Smooth muscle cell (in vitro differentiated cells): ENCODE measurements around the gene TRIM33. TPM values are rescaled to one million over a fixed set of nuclear protein-coding genes. Genes with fewer than 3 reads are reported as not detected.

ENCODE experiments used
- DNase-seq: peaks from one replicate; lab custom pipeline; 2025; ENCODE audit not compliant: unreplicated experiment; lab: John Stamatoyannopoulos, UW
- H2AFZ ChIP-seq: fragments of 200-600 bp; sonication (generic); 2 replicates; pipeline ENCODE4 v1.6.0; 2016; ENCODE audit warnings: antibody characterized with exemption, low read depth, mild to moderate bottlenecking
- H3F3A ChIP-seq: fragments of 200-600 bp; sonication (generic); 2 replicates; pipeline ENCODE4 v1.6.0; 2017; ENCODE audit warnings: antibody characterized with exemption, low read depth
- H3K27ac ChIP-seq: fragments of 200-600 bp; sonication (generic); 2 replicates; pipeline ENCODE4 v1.5.1; 2016; ENCODE audit warnings: low read depth, mild to moderate bottlenecking
- H3K27me3 ChIP-seq: fragments of 200-600 bp; sonication (generic); 2 replicates; pipeline ENCODE4 v1.6.1; 2016; ENCODE audit warnings: low read depth, mild to moderate bottlenecking
- H3K36me3 ChIP-seq: fragments of 200-600 bp; sonication (generic); 2 replicates; pipeline ENCODE4 v1.5.1; 2016; ENCODE audit warnings: low read depth
- H3K4me1 ChIP-seq: fragments of 200-600 bp; sonication (generic); 2 replicates; pipeline ENCODE4 v1.5.1; 2016; ENCODE audit warnings: low read depth
- H3K4me2 ChIP-seq: fragments of 200-600 bp; sonication (generic); 2 replicates; pipeline ENCODE4 v1.6.0; 2016; ENCODE audit warnings: mild to moderate bottlenecking
- H3K4me3 ChIP-seq: fragments of 200-600 bp; sonication (generic); 2 replicates; pipeline ENCODE4 v1.5.1; 2016; ENCODE audit warnings: mild to moderate bottlenecking
- H3K79me2 ChIP-seq: fragments of 200-600 bp; sonication (generic); 2 replicates; pipeline ENCODE4 v1.6.0; 2016; ENCODE audit warnings: low read depth, mild to moderate bottlenecking
- H3K9ac ChIP-seq: fragments of 200-600 bp; sonication (generic); 2 replicates; pipeline ENCODE4 v1.6.0; 2016; ENCODE audit warnings: low read depth
- H3K9me3 ChIP-seq: fragments of 200-600 bp; sonication (generic); replicated peaks from 2 replicates; pipeline ENCODE4 v1.5.1; 2016; ENCODE audit warnings: low read depth
- H4K20me1 ChIP-seq: fragments of 200-600 bp; sonication (generic); 2 replicates; pipeline ENCODE4 v1.6.0; 2016; ENCODE audit warnings: low read depth
- CTCF ChIP-seq: fragments of 200-600 bp; sonication (generic); IDR thresholded peaks from 2 replicates; pipeline ENCODE4 v1.5.1; 2017; ENCODE audit warnings: borderline replicate concordance, mild to moderate bottlenecking, antibody characterized with exemption; ENCODE audit not compliant: insufficient read depth, poor library complexity, severe bottlenecking
- WGBS: methylation state at CpG from one replicate; pipeline ENCODE4 v1.1.7; 2016; ENCODE audit warnings: low lambda C conversion rate; 5-methylcytosine and 5-hydroxymethylcytosine counted together
- polyA plus RNA-seq: library from polyadenylated mRNA; unstranded; fragments of >200 nt; fragmentation: Nextera tagmentation; extraction: Ambion mirVana; gene quantifications from 2 replicates; pipeline ENCODE4 v1.2.1, GENCODE V29; 2016
- total RNA-seq: library from RNA; depleted of rRNA; stranded (reverse); fragments of >200 nt; gene quantifications from 2 replicates; pipeline ENCODE4 v1.2.3, GENCODE V29; 2014

TRIM33 gene
- 30.5 and 35.9 TPM in 2 replicates for total RNA-seq
- polyA plus RNA-seq, result 12.0 and 22.7 TPM in 2 replicates

- peak within 1 kb of the TSS; percentile 99 for H2AFZ ChIP-seq
- peak within 1 kb of the TSS; percentile 98 for H3K4me3 ChIP-seq
- WGBS, result 1% methylated on average over 66 of the region's 90 CpGs
- H3K9me3 ChIP-seq, result no peaks in the 10 kb centered on the region
- H4K20me1 ChIP-seq, result peaks cover 43% of the 10 kb centered on the region
- no peaks in the 10 kb centered on the region for H3K36me3 ChIP-seq
- H3K4me1 ChIP-seq, result peaks cover 23% of the 10 kb centered on the region
- H3K9ac ChIP-seq, result peak within 1 kb of the TSS; percentile 79
- peak within 1 kb of the TSS; percentile 59 for H3K27ac ChIP-seq
- no peaks in the 10 kb centered on the region for H3F3A ChIP-seq
- no peaks in the 10 kb centered on the region for H3K27me3 ChIP-seq
- peak; percentile 52 for DNase-seq
- no peak for TF ChIP-seq CTCF
- peak within 1 kb of the TSS; percentile 90 for H3K4me2 ChIP-seq
- peaks cover 46% of the 10 kb centered on the region for H3K79me2 ChIP-seq
These were observed at the start of gene TRIM33 for GRCh38 chr1:114511032-114511785. TRIM33 (minus strand) TSS chr1:114511203; CDS start chr1:114511076, 127 bp downstream.

- Histone ChIP-seq H4K20me1 (no peaks in the 10 kb centered on the region), H3K9me3 (no peaks in the 10 kb centered on the region), H3K79me2 (no peaks in the 10 kb centered on the region), H2AFZ (no peak overlapping the region), H3K27me3 (no peaks in the 10 kb centered on the region), H3K4me1 (no peaks in the 10 kb centered on the region), H3F3A (no peaks in the 10 kb centered on the region), H3K4me2 (no peak overlapping the region), H3K36me3 (no peaks in the 10 kb centered on the region), H3K4me3 (no peak overlapping the region), H3K9ac (no peak overlapping the region), H3K27ac (no peak overlapping the region)
- WGBS, result 99% methylated on average over 3 of the region's 3 CpGs
- TF ChIP-seq CTCF, result no peak
- DNase-seq, result no peak
These were observed 48.4 kb upstream of the TRIM33 start for GRCh38 chr1:114559356-114559755.

GRCh38 chr1:114558544-114558943, 47.5 kb upstream of the TRIM33 start:
- no peaks in the 10 kb centered on the region for H3K27me3 ChIP-seq
- no peak overlapping the region for H3K4me2 ChIP-seq
- H3K36me3 ChIP-seq, result no peaks in the 10 kb centered on the region
- no peaks in the 10 kb centered on the region for H3K4me1 ChIP-seq
- H3K9me3 ChIP-seq, result no peaks in the 10 kb centered on the region
- no peak overlapping the region for H3K9ac ChIP-seq
- H3F3A ChIP-seq, result no peaks in the 10 kb centered on the region
- no peak overlapping the region for H3K27ac ChIP-seq
- TF ChIP-seq CTCF, result peak; percentile 25
- WGBS, result 97% methylated on average over 1 of the region's 1 CpG
- H4K20me1 ChIP-seq, result no peaks in the 10 kb centered on the region
- no peaks in the 10 kb centered on the region for H3K79me2 ChIP-seq
- no peak overlapping the region for H2AFZ ChIP-seq
- DNase-seq, result no peak
- no peak overlapping the region for H3K4me3 ChIP-seq

GRCh38 chr1:114554577-114554976, 43.6 kb upstream of the TRIM33 start:
- Histone ChIP-seq H2AFZ (no peak overlapping the region), H3K9ac (no peak overlapping the region), H3F3A (no peaks in the 10 kb centered on the region), H3K27ac (no peak overlapping the region), H3K4me1 (no peaks in the 10 kb centered on the region), H3K9me3 (no peaks in the 10 kb centered on the region), H3K36me3 (no peaks in the 10 kb centered on the region), H4K20me1 (no peaks in the 10 kb centered on the region), H3K4me2 (no peak overlapping the region), H3K4me3 (no peak overlapping the region), H3K27me3 (no peaks in the 10 kb centered on the region), H3K79me2 (no peaks in the 10 kb centered on the region)
- TF ChIP-seq CTCF, result no peak
- DNase-seq, result no peak
- WGBS, result 54% methylated on average over 2 of the region's 2 CpGs
